Subcutaneous abdominal adipose tissue (tissue), 5 donors: ENCODE measurements around the gene SLC25A21.
"Not testable (repeated sequence)": the region's sequence is repeated elsewhere in the genome, so short reads cannot be mapped to it uniquely, and the experiment has no call there.

ENCODE experiments used
- H3K27ac ChIP-seq: one replicate; pipeline ENCODE4 v1.7.0; 2013; ENCODE audit warnings: low read depth, mild to moderate bottlenecking, inconsistent platforms, low read length, moderate library complexity
- H3K27me3 ChIP-seq, 5 donors: one replicate each; pipeline ENCODE4 v1.7.0; 2013; ENCODE audit warnings: low read length in 5 of 5, inconsistent platforms in 1 of 5; ENCODE audit not compliant: control insufficient read depth in 5 of 5, insufficient read depth in 4 of 5
- H3K36me3 ChIP-seq, 5 donors: one replicate each; pipeline ENCODE4 v1.7.0; 2013; ENCODE audit warnings: low read length in 5 of 5; ENCODE audit not compliant: control insufficient read depth in 5 of 5, insufficient read depth in 5 of 5
- H3K4me1 ChIP-seq, 5 donors: one replicate each; pipeline ENCODE4 v1.7.0; 2013; ENCODE audit warnings: low read length in 5 of 5, mild to moderate bottlenecking in 3 of 5, moderate library complexity in 1 of 5; ENCODE audit not compliant: control insufficient read depth in 5 of 5, insufficient read depth in 5 of 5
- H3K4me3 ChIP-seq, 5 donors: one replicate each; pipeline ENCODE4 v1.7.0; 2013; ENCODE audit warnings: low read length in 5 of 5, low read depth in 1 of 5
- H3K9ac ChIP-seq, 5 donors: one replicate each; pipeline ENCODE4 v1.7.0; 2013; ENCODE audit warnings: low read length in 5 of 5, mild to moderate bottlenecking in 4 of 5, moderate library complexity in 3 of 5
- H3K9me3 ChIP-seq, 5 donors: one replicate each; pipeline ENCODE4 v1.7.0; 2013; ENCODE audit warnings: low read length in 5 of 5; ENCODE audit not compliant: control insufficient read depth in 5 of 5
- donor health status: healthy.
- donor health status: healthy.
- donor health status: healthy.
- donor health status: healthy.
- donor health status: healthy.

The SLC25A21 gene

GRCh38 chr14:37081218-37081617 is 91.2 kb downstream of the SLC25A21 start:
- Histone ChIP-seq H3K27me3 (no peaks in the 10 kb centered on the region), H3K9ac (no peak overlapping the region)

GRCh38 chr14:37078131-37078530 is 94.3 kb downstream of the SLC25A21 start:
- Histone ChIP-seq H3K27ac (no peak overlapping the region), H3K9ac (no peak overlapping the region), H3K9me3 (peaks cover 0 to 3% (median 0%) of the 10 kb centered on the region in 5 donors), H3K27me3 (no peaks in the 10 kb centered on the region), H3K4me3 (no peak overlapping the region), H3K36me3 (no peaks in the 10 kb centered on the region), H3K4me1 (no peaks in the 10 kb centered on the region)

More at GRCh38 chr14:37081218-37081617, 91.2 kb downstream of the SLC25A21 start:
- H3K27ac ChIP-seq = no peak overlapping the region
- no peaks in the 10 kb centered on the region for H3K4me1 ChIP-seq
- H3K36me3 ChIP-seq = no peaks in the 10 kb centered on the region
- no peak overlapping the region for H3K4me3 ChIP-seq
- H3K9me3 ChIP-seq = peaks cover 0 to 3% (median 0%) of the 10 kb centered on the region in 5 donors

- H3K4me1 ChIP-seq, H3K27me3 ChIP-seq, H3K9ac ChIP-seq, H3K27ac ChIP-seq, H3K4me3 ChIP-seq, H3K36me3 ChIP-seq, H3K9me3 ChIP-seq: not testable (repeated sequence)
Measured at GRCh38 chr14:37074320-37074719, 98.1 kb downstream of the SLC25A21 start.

DNA sequence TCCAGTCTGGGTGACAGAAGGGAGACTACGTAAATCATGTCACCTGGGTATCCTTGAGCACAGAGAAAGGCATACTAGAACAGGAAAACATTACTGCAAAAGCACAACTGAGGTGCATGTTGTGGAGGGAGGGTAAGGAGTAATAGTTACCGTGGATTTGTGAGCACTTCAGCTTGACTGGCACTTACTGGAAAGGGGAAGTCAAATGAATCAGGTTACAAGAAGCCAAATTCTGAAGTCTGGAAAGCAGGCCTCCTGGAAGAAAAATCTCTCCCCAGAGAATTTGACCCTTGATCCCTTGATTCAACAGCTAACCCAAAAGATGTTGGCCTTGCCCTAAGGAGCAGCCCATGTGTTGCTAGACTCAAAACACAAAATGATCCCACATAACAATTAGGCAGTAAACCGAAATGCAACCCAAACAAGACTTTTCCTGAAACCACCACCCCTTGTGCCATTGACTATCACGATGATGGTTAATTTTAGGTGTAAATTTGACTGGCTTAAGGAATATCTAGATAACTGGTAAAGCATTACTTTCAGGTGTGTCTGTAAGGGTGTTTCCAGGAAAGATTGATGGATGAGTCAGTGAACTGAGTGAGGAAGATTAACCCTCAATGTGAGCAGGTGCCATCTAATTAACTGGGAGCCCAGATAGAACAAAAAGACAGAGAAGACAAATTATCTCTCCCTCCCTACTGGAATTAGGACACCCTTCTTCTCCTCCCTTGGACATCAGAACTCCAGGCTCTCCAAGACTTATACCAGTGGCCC is 108.8 kb downstream of the SLC25A21 start:
- H3K27ac ChIP-seq = no peak overlapping the region
- H3K36me3 ChIP-seq = no peaks in the 10 kb centered on the region
- H3K9ac ChIP-seq = no peak overlapping the region
- H3K4me3 ChIP-seq = no peak overlapping the region
- H3K27me3 ChIP-seq = no peaks in the 10 kb centered on the region
- no peaks in the 10 kb centered on the region for H3K4me1 ChIP-seq
- no peaks in the 10 kb centered on the region for H3K9me3 ChIP-seq

DNA sequence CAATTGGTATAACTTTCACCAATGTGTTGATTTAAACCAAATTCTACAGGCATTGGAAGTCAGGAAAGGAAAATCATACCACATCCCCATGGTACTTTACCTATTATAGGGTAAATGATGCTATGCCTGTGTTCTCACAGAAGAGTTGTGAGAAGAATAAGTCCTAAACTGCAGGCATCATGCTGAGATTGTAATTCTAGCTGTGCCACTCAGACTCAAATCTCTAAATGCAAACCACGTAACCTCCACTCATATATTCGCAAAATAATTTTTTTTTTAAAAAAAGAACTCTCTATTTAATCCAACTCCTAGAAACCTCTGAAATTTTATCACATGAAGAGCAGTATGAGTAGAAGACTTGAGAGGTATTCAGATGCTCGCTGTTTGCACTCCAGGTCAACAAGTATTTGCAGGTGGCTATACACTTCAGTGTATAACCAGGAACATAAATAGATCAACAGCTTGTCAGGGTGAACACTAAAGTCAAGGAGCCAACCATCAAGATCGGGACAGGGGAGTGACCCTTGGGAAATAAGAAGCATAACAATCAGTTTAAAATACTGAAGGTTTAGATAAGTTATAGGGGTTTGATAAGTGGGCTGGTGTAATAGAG is 110.1 kb downstream of the SLC25A21 start:
- no peak overlapping the region for H3K9ac ChIP-seq
- H3K27ac ChIP-seq = no peak overlapping the region
- no peaks in the 10 kb centered on the region for H3K27me3 ChIP-seq
- H3K36me3 ChIP-seq = no peaks in the 10 kb centered on the region
- no peak overlapping the region for H3K4me3 ChIP-seq
- no peaks in the 10 kb centered on the region for H3K9me3 ChIP-seq
- no peaks in the 10 kb centered on the region for H3K4me1 ChIP-seq

- Histone ChIP-seq H3K27ac (no peak overlapping the region), H3K9me3 (no peaks in the 10 kb centered on the region), H3K27me3 (no peaks in the 10 kb centered on the region), H3K4me1 (no peaks in the 10 kb centered on the region), H3K9ac (no peak overlapping the region), H3K4me3 (no peak overlapping the region), H3K36me3 (no peaks in the 10 kb centered on the region)
Measured at GRCh38 chr14:37061697-37062096, 110.7 kb downstream of the SLC25A21 start.

DNA sequence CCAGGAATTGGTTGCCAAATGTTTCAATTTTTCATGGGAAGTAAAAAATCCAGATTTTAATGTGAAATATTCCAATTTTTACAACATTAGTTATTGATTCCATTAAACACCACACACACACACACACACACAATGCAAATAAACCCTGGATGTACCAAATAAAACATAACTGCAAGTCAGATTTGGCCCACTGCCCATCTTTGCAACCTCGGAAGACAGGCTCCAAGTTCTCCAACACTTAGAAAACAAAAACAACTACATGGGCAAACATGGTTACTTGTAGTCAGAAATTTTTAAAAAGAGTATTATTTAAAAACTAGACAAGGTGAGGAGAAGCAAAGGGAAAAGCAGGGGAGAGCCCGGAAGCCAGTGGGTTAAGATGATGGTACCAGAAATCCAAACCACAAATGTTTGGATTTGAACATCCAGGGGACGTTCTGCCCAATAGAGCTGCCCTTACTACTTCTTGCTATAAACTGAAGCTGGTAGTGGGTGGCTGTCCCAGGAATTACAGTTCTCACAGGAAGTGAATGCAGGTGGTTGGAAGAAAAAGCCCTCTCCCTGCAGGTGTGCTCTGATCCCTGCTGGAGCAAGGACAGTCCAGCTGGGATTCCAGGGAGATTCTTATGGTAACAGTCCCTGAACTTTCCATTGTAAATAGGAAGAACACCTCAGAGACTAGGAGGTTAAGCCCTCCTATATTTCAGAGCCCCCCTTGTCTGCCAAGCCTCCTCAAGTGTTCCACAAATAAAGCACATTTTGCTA is 111.7 kb downstream of the SLC25A21 start:
- no peak overlapping the region for H3K4me3 ChIP-seq
- no peaks in the 10 kb centered on the region for H3K27me3 ChIP-seq
- no peaks in the 10 kb centered on the region for H3K36me3 ChIP-seq
- no peak overlapping the region for H3K9ac ChIP-seq
- no peak overlapping the region for H3K27ac ChIP-seq
- H3K9me3 ChIP-seq = no peaks in the 10 kb centered on the region
- H3K4me1 ChIP-seq = no peaks in the 10 kb centered on the region

- Histone ChIP-seq H3K9me3 (peaks cover 0 to 11% (median 6%) of the 10 kb centered on the region in 5 donors), H3K9ac (no peak overlapping the region), H3K4me1 (no peaks in the 10 kb centered on the region), H3K27ac (no peak overlapping the region), H3K4me3 (no peak overlapping the region), H3K27me3 (no peaks in the 10 kb centered on the region), H3K36me3 (no peaks in the 10 kb centered on the region)
Measured at GRCh38 chr14:37057776-37058175, 114.6 kb downstream of the SLC25A21 start.

DNA sequence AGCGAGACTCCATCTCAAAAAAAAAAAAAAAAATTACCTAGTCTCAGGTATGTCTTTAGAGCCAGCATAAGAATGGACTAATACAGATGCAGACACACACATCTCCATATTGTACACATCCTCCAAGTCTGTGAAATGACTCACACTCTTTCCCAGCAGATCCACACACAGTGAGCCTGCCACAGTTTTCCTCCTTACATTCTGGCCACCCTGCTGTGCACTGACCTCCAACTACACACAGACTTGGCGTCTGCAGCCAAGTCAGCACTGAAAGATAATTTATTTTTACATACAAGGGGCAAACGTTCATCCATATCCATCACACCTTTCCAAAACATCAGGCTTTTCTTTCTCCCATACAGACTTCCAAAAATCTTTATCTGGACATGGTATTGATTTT is 115.9 kb downstream of the SLC25A21 start:
- Histone ChIP-seq H3K36me3 (no peaks in the 10 kb centered on the region), H3K9ac (no peak overlapping the region), H3K27me3 (no peaks in the 10 kb centered on the region), H3K27ac (no peak overlapping the region), H3K9me3 (peaks cover 0 to 11% (median 6%) of the 10 kb centered on the region in 5 donors), H3K4me3 (no peak overlapping the region), H3K4me1 (no peaks in the 10 kb centered on the region)

DNA sequence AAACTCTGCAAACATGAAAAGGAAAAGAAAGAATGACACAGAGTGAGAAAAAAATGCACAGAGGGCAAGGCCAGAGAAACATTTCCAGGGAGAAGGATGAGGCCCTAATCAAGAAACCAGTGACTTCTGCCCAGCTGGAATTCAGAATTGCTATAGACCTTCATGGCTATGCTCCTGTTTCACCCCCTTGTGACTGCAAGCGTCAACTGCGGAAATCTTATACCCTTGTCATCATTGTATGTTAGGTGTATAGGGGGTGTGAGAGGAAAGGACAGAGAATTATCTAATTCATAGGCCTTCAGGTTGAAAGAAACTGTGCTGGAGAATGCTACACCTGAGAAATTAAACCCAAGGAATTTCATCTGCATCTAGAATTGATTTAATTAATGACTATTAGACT is 117.5 kb downstream of the SLC25A21 start:
- Histone ChIP-seq H3K36me3 (no peaks in the 10 kb centered on the region), H3K9me3 (peaks cover 0 to 11% (median 6%) of the 10 kb centered on the region in 5 donors), H3K9ac (no peak overlapping the region), H3K27ac (no peak overlapping the region), H3K27me3 (no peaks in the 10 kb centered on the region), H3K4me3 (no peak overlapping the region), H3K4me1 (no peaks in the 10 kb centered on the region)
